ENCODE results near the gene ANTXR1. TPM values are rescaled to one million over a fixed set of nuclear protein-coding genes. Genes with fewer than 3 reads are reported as not detected.

Gene ANTXR1
- total and polyA plus RNA-seq, 2 donors from 2014 or later, result 7.0 to 42.6 TPM

DNA sequence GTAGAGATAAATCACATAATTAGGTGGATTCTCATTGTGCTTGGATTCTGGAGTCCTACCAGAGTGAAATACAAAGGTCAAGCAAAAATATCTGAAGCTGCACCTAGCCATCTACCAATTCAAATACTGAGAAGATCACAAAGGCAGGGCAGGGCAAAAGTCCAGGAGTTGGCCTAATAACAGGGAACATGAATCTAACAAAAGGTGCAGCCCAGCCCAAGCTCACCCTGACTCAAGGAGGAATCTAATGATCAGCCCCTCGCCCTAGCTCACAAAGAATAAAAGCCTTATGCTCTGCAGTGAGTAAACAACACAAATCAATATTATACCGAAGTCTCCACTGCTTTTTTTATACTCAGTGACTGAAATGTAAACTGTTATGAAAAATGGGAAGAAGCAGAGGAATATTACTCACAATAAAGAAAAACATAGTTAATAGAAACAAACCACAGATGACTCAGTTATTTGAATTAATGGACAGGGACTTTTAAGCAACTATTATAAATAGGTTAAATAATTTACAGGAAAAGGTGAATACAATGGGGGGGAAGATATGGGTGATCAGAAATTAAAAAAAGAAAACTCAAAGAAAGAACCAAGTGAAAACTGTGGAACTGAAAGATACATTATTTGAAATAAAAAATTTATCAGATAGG is 49.5 kb downstream of the ANTXR1 start:
- H3K27ac ChIP-seq (ENCODE audit: low read depth in 2 of 2, low read length in 2 of 2), result no peak overlapping the region
- FAIRE-seq, result no peak
- intact Hi-C loops (cut with DNase I), result no loop called here
- H3K4me1 ChIP-seq (ENCODE audit: control insufficient read depth in 2 of 3, insufficient read depth in 2 of 3, low read depth in 1 of 3, low read length in 3 of 3), result peaks cover 0 to 2% (median 0%) of the 10 kb centered on the region in 3 donors
- no peak overlapping the region for H3K4me3 ChIP-seq (ENCODE audit: low read length in 3 of 3)
- no peaks in the 10 kb centered on the region for H3K27me3 ChIP-seq (ENCODE audit: control insufficient read depth, insufficient read depth, low read length)
- no peak for DNase-seq
- H3K9ac ChIP-seq (ENCODE audit: low read length in 3 of 3), result no peak overlapping the region
- H3K9me3 ChIP-seq (ENCODE audit: control insufficient read depth in 2 of 3, insufficient read depth in 1 of 3, low read length in 3 of 3), result no peaks in the 10 kb centered on the region
- no peaks in the 10 kb centered on the region for H3K36me3 ChIP-seq (ENCODE audit: control insufficient read depth in 2 of 3, insufficient read depth in 3 of 3, low read length in 3 of 3)
- TF ChIP-seq, protein P1, sequence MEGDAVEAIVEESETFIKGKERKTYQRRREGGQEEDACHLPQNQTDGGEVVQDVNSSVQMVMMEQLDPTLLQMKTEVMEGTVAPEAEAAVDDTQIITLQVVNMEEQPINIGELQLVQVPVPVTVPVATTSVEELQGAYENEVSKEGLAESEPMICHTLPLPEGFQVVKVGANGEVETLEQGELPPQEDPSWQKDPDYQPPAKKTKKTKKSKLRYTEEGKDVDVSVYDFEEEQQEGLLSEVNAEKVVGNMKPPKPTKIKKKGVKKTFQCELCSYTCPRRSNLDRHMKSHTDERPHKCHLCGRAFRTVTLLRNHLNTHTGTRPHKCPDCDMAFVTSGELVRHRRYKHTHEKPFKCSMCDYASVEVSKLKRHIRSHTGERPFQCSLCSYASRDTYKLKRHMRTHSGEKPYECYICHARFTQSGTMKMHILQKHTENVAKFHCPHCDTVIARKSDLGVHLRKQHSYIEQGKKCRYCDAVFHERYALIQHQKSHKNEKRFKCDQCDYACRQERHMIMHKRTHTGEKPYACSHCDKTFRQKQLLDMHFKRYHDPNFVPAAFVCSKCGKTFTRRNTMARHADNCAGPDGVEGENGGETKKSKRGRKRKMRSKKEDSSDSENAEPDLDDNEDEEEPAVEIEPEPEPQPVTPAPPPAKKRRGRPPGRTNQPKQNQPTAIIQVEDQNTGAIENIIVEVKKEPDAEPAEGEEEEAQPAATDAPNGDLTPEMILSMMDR (IDR thresholded peaks at IDR 0.05; ENCODE audit: borderline replicate concordance, extremely low read depth, insufficient read depth), result no peak

DNA sequence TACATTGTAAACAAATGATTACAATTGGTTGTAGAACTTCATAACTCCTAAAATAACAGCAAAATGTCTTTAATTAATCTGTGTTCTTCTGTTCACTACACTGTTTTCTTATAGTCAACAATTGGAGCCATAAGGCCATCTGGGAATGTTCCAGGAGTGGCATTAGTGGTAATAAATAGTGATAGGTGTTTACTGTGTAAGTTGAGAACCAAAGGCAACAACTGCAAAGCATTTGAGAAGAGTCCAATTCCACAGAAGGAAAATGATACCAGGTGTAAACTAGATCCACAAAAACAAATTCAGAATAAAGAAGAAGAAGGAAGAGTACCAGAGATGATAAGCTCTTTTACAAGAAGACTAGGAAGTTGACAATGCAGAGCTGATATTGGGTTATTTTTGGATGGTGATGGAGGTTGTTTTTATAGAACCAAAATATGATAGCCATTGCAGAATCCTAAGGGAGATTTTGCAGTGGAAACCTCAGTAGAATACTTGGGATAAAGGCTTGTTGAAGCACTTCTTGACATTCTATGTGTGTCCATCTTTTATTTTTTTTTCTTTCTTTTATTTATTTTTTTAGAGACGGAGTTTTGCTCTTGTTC is 52.9 kb downstream of the ANTXR1 start:
- H3K36me3 ChIP-seq (ENCODE audit: control insufficient read depth in 2 of 3, insufficient read depth in 3 of 3, low read length in 3 of 3), result no peaks in the 10 kb centered on the region
- H3K27me3 ChIP-seq (ENCODE audit: control insufficient read depth, insufficient read depth, low read length), result no peaks in the 10 kb centered on the region
- no peak overlapping the region for H3K27ac ChIP-seq (ENCODE audit: low read depth in 2 of 2, low read length in 2 of 2)
- H3K4me3 ChIP-seq (ENCODE audit: low read length in 3 of 3), result no peak overlapping the region
- H3K9me3 ChIP-seq (ENCODE audit: control insufficient read depth in 2 of 3, insufficient read depth in 1 of 3, low read length in 3 of 3), result no peaks in the 10 kb centered on the region
- DNase-seq (no peak), FAIRE-seq (no peak)
- intact Hi-C loops (cut with DNase I), result no loop called here
- TF ChIP-seq, protein P1 (IDR thresholded peaks at IDR 0.05; ENCODE audit: borderline replicate concordance, extremely low read depth, insufficient read depth), result no peak
- H3K4me1 ChIP-seq (ENCODE audit: control insufficient read depth in 2 of 3, insufficient read depth in 2 of 3, low read depth in 1 of 3, low read length in 3 of 3), result no peaks in the 10 kb centered on the region
- H3K9ac ChIP-seq (ENCODE audit: low read length in 3 of 3), result no peak overlapping the region

DNA sequence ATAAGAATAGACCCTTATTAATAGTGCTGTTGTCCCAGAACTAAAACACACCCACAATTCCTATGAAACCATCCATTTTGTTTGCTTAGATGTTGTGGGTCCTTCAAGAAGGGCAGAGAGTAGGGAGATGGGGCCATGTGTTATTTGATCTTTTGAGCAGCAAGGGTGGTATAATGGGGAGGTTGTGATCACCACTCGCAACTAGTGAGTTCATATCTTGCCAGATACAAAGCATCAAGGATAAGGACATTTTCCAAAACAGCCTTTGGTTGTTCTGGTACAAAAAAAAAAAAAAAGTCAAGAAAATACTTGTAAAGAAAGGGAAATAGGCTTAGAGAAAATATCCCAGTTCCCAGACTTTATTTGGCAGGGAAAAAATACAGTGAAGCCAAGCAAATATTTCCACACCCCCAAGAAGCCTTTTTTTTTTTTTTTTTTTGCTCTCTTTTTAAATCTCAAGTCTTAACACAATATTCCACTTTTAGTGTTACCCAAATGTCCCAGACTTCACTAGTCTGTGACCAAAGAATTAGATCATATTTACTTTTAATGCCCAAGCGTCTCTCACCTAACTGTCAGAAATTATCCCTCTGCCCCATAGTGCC is 54.1 kb downstream of the ANTXR1 start:
- Histone ChIP-seq H3K27ac (ENCODE audit: low read depth in 2 of 2, low read length in 2 of 2) (no peak overlapping the region), H3K9me3 (ENCODE audit: control insufficient read depth in 2 of 3, insufficient read depth in 1 of 3, low read length in 3 of 3) (no peaks in the 10 kb centered on the region), H3K36me3 (ENCODE audit: control insufficient read depth in 2 of 3, insufficient read depth in 3 of 3, low read length in 3 of 3) (no peaks in the 10 kb centered on the region), H3K9ac (ENCODE audit: low read length in 3 of 3) (no peak overlapping the region), H3K4me1 (ENCODE audit: control insufficient read depth in 2 of 3, insufficient read depth in 2 of 3, low read depth in 1 of 3, low read length in 3 of 3) (no peaks in the 10 kb centered on the region), H3K27me3 (ENCODE audit: control insufficient read depth, insufficient read depth, low read length) (no peaks in the 10 kb centered on the region), H3K4me3 (ENCODE audit: low read length in 3 of 3) (no peak overlapping the region)
- intact Hi-C loops (cut with DNase I), result no loop called here
- no peak for DNase-seq
- FAIRE-seq, result no peak
- TF ChIP-seq, protein P1 (IDR thresholded peaks at IDR 0.05; ENCODE audit: borderline replicate concordance, extremely low read depth, insufficient read depth), result no peak
